DND-41 (cell line): ENCODE results near the gene ZMYND19.

Source experiments
- ATAC-seq: fragments of 200-7000 bp; cut with Tn5 transposase; 3 replicates; pipeline ENCODE4 v1.9.1; 2021; ENCODE audit warnings: low read depth; ENCODE audit not compliant: insufficient read depth
- DNase-seq: peaks from one replicate; pipeline ENCODE4 v3.0.0-alpha.2; 2020
- H2AFZ ChIP-seq: 2 replicates; pipeline ENCODE4 v1.6.0; 2012; ENCODE audit warnings: low read depth, low read length
- H3K27ac ChIP-seq: 2 replicates; pipeline ENCODE4 v1.5.1; 2012; ENCODE audit warnings: low read length, inconsistent platforms
- H3K27me3 ChIP-seq: fragments of 200-600 bp; sonication (generic); 2 replicates; pipeline ENCODE4 v1.6.0; 2012; ENCODE audit warnings: low read length, mild to moderate bottlenecking, inconsistent platforms; ENCODE audit not compliant: insufficient read depth, poor library complexity
- H3K36me3 ChIP-seq: 2 replicates; pipeline ENCODE4 v1.5.1; 2012; ENCODE audit warnings: low read length, inconsistent platforms; ENCODE audit not compliant: insufficient read depth
- H3K4me1 ChIP-seq: 2 replicates; pipeline ENCODE4 v1.5.1; 2012; ENCODE audit warnings: mild to moderate bottlenecking, low read length; ENCODE audit not compliant: insufficient read depth
- H3K4me2 ChIP-seq: 2 replicates; pipeline ENCODE4 v1.6.0; 2012; ENCODE audit warnings: mild to moderate bottlenecking, moderate library complexity, low read length, inconsistent platforms; ENCODE audit not compliant: insufficient read depth
- H3K4me3 ChIP-seq, 2 experiments: fragments of 200-600 bp in 1 of 2; shearing (Covaris generic) in 1 of 2; 2 replicates each; pipeline ENCODE4 v1.5.1; 2012 to 2016; ENCODE audit warnings: inconsistent platforms in 2 of 2, low read length in 2 of 2, mild to moderate bottlenecking in 2 of 2, low read depth in 1 of 2, moderate library complexity in 1 of 2
- H3K79me2 ChIP-seq: 2 replicates; pipeline ENCODE4 v1.6.0; 2012; ENCODE audit warnings: low read length, inconsistent platforms; ENCODE audit not compliant: insufficient read depth
- H3K9ac ChIP-seq: 2 replicates; pipeline ENCODE4 v1.6.0; 2012; ENCODE audit warnings: low read depth, mild to moderate bottlenecking, inconsistent platforms, low read length, moderate library complexity
- H3K9me3 ChIP-seq: 2 replicates; pipeline ENCODE4 v1.5.1; 2012; ENCODE audit warnings: low read length, moderate library complexity, mild to moderate bottlenecking, inconsistent platforms; ENCODE audit not compliant: insufficient read depth, severe bottlenecking
- H4K20me1 ChIP-seq: 2 replicates; pipeline ENCODE4 v1.6.0; 2012; ENCODE audit warnings: low read length; ENCODE audit not compliant: insufficient read depth
- CTCF ChIP-seq: IDR thresholded peaks from 2 replicates; pipeline ENCODE4 v1.5.1; 2012; ENCODE audit warnings: borderline replicate concordance, low read length, moderate library complexity, mild to moderate bottlenecking; ENCODE audit not compliant: poor library complexity, severe bottlenecking; ENCODE audit errors: extremely low read depth
- EZH2 ChIP-seq: IDR thresholded peaks from 3 replicates; pipeline ENCODE4 v1.6.1; 2012; ENCODE audit warnings: borderline replicate concordance, low read depth, mild to moderate bottlenecking, moderate library complexity, low read length, inconsistent platforms; ENCODE audit not compliant: severe bottlenecking

Gene ZMYND19

DNA sequence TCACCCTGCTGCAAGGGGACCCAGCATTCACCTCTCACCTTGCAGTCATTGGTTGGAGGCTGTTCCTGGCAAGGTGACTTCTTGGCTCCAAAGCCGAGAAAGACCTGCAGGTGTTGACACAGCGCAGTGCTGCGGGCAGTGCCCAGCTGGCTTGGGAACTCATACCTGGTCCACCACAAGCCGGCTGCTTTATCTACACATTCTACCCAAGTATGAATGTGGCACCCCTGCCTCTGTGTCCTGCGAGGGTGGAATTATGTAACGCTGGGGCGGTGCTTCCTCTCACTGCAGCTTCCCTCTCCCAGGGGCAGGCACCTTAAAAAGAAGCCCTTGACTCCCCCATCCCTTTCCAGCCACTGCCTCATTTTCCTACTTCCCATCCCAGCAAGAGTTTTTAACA, 2.5 kb upstream of the ZMYND19 start:
- Histone ChIP-seq H3K27ac (no peak overlapping the region), H4K20me1 (peaks cover 23% of the 10 kb centered on the region), H3K4me3 (no peak overlapping the region), H3K4me2 (no peak overlapping the region), H2AFZ (no peak overlapping the region), H3K79me2 (peaks cover 21% of the 10 kb centered on the region), H3K4me1 (peaks cover 27% of the 10 kb centered on the region), H3K36me3 (peaks cover 16% of the 10 kb centered on the region), H3K9ac (no peak overlapping the region), H3K9me3 (no peaks in the 10 kb centered on the region), H3K27me3 (no peaks in the 10 kb centered on the region)
- no peak for TF ChIP-seq EZH2
- ATAC-seq (no peak), DNase-seq (no peak)

DNA sequence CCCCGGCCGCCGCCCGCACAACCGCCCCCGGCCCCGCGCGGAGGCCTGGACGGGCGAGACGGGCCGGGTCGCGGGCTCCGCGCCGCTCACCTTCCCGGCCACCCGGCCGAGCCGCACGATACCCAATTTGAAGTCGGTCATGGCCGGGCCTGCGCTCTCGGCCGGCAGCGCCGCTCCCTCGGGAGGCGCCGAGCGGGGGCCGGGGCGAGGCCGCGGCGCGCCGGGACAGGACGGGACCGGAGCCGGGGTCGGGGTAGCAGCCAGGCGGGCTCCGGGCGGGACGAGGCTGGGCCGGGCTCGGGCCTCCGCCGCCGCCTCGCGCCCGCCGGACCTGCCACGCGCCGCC, 216 bp downstream of the ZMYND19 start:
- TF ChIP-seq CTCF = no peak
- TF ChIP-seq EZH2 = no peak
- Histone ChIP-seq H3K9ac (peak overlapping the region; percentile 86), H3K9me3 (no peaks in the 10 kb centered on the region), H3K36me3 (peaks cover 41% of the 10 kb centered on the region), H3K79me2 (peaks cover 24% of the 10 kb centered on the region), H3K27ac (no peak overlapping the region), H3K4me2 (peak overlapping the region; percentile 86), H3K27me3 (no peaks in the 10 kb centered on the region), H3K4me3 (peak overlapping the region in 1 of 2 experiments; percentile 83; a peak in 3 of 4 replicates), H3K4me1 (peaks cover 29% of the 10 kb centered on the region), H4K20me1 (peaks cover 46% of the 10 kb centered on the region), H2AFZ (peak overlapping the region; percentile 58; the same call in 1 of the 2 replicates)
- DNase-seq = no peak
- ATAC-seq = no peak; the same call in 2 of the 3 replicates

GRCh38 chr9:137589441-137590122, 730 bp downstream of the ZMYND19 start:
- TF ChIP-seq EZH2 (no peak), CTCF (no peak)
- H3K4me1 ChIP-seq = peaks cover 29% of the 10 kb centered on the region
- H3K27me3 ChIP-seq = no peaks in the 10 kb centered on the region
- H3K9ac ChIP-seq = peak overlapping the region; percentile 86
- peaks cover 43% of the 10 kb centered on the region for H3K36me3 ChIP-seq
- H3K79me2 ChIP-seq = peaks cover 24% of the 10 kb centered on the region
- no peaks in the 10 kb centered on the region for H3K9me3 ChIP-seq
- peak overlapping the region; percentile 68 to 83 for H3K4me3 ChIP-seq
- DNase-seq (peak; percentile 38), ATAC-seq (peak; percentile 25)
- H4K20me1 ChIP-seq = peaks cover 47% of the 10 kb centered on the region
- peak overlapping the region; percentile 86 for H3K4me2 ChIP-seq
- peak overlapping the region; percentile 50 for H3K27ac ChIP-seq
- H2AFZ ChIP-seq = no peak overlapping the region

DNA sequence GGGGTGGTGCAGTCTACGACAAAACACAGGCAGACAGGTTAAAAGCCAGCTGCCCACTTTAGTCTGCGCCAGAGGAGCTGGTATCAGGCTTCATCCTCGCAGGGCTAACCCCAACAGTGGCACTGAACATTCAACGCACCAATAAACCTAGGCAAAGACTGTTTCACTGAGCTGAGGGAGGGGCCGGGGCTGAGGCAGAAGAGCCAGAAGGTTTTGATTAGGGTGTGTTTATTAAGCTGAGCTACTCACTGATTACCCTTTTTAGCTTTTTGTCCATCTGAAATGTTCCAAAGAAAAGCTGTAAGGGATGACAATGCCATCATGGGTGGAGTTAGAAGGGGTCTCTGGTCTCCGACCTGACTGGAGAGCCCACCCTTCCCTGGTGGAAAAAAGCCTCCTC, 1.4 kb downstream of the ZMYND19 start:
- ATAC-seq = no peak
- H3K27me3 ChIP-seq = no peaks in the 10 kb centered on the region
- H4K20me1 ChIP-seq = peaks cover 54% of the 10 kb centered on the region
- H3K36me3 ChIP-seq = peaks cover 49% of the 10 kb centered on the region
- no peak for TF ChIP-seq EZH2
- no peak for TF ChIP-seq CTCF
- peaks cover 29% of the 10 kb centered on the region for H3K4me1 ChIP-seq
- H3K4me2 ChIP-seq = peak overlapping the region; percentile 86
- peaks cover 29% of the 10 kb centered on the region for H3K79me2 ChIP-seq
- peak overlapping the region; percentile 50; the same call in 1 of the 2 replicates for H3K27ac ChIP-seq
- H3K4me3 ChIP-seq = peak overlapping the region; percentile 68 to 83; a peak in 3 of 4 replicates
- DNase-seq = no peak
- peak overlapping the region; percentile 86 for H3K9ac ChIP-seq
- no peak overlapping the region for H2AFZ ChIP-seq
- H3K9me3 ChIP-seq = no peaks in the 10 kb centered on the region
